BE2C (cell line): ENCODE measurements around the gene NDUFS6.

Experiments
- DNase-seq: peaks from one replicate; pipeline ENCODE4 v3.0.0-alpha.2; 2020
- H3K27me3 ChIP-seq: fragments of 250-450 bp; sonication (Bioruptor Pico); 2 replicates; pipeline ENCODE4 v1.5.1; 2020; ENCODE audit warnings: mild to moderate bottlenecking
- H3K36me3 ChIP-seq: fragments of 250-450 bp; sonication (Bioruptor Pico); 2 replicates; pipeline ENCODE4 v1.5.1; 2020; ENCODE audit warnings: mild to moderate bottlenecking
- H3K4me1 ChIP-seq: fragments of 250-450 bp; sonication (Bioruptor Pico); 2 replicates; pipeline ENCODE4 v1.5.1; 2020
- H3K4me3 ChIP-seq: 2 replicates; pipeline ENCODE4 v1.5.1; 2011; ENCODE audit warnings: low read depth, low read length
- H3K9me3 ChIP-seq: fragments of 250-450 bp; sonication (Bioruptor Pico); 2 replicates; pipeline ENCODE4 v1.5.1; 2020
- TF ChIP-seq, protein P1 (sequence below): IDR thresholded peaks from 2 replicates; pipeline ENCODE4 v1.5.1; 2012; ENCODE audit warnings: mild to moderate bottlenecking, low read depth, low read length

NDUFS6 gene

DNA sequence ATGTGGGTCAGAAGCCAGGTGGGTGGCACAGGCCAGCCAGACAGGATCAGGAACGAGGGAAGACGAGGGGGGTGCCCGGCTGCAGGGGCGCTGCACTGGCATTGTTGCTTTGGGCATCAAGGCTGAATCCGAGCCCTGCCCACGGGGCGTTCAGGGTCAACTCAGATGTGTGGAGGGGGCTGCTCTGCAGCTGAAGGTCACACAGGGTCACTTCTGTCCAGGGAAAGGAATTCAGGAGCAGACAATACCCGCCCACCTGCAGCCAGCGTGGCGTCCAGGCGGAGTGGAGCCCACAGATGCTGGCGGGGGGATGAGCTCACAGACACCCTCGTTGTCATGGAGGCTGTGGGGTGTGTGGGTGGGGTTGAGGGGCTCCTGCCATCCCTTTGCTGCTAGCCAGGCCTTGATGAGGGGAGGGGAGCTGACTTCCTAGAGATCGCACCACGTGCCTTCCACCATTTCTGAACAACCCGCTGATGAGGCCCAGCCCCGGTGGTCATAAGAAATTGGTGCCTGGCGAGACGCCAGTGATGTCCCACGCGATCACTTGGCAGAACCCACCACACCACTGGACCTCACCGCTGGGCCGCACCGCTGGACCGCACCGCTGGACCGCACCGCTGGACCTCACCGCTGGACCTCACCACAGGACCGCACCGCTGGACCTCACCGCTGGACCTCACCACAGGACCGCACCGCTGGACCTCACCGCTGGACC is 32.8 kb upstream of the NDUFS6 start:
- no peak for DNase-seq
- no peak overlapping the region for H3K4me3 ChIP-seq
- H3K36me3 ChIP-seq = no peaks in the 10 kb centered on the region
- H3K4me1 ChIP-seq = no peaks in the 10 kb centered on the region
- H3K9me3 ChIP-seq = no peaks in the 10 kb centered on the region
- TF ChIP-seq, protein P1, sequence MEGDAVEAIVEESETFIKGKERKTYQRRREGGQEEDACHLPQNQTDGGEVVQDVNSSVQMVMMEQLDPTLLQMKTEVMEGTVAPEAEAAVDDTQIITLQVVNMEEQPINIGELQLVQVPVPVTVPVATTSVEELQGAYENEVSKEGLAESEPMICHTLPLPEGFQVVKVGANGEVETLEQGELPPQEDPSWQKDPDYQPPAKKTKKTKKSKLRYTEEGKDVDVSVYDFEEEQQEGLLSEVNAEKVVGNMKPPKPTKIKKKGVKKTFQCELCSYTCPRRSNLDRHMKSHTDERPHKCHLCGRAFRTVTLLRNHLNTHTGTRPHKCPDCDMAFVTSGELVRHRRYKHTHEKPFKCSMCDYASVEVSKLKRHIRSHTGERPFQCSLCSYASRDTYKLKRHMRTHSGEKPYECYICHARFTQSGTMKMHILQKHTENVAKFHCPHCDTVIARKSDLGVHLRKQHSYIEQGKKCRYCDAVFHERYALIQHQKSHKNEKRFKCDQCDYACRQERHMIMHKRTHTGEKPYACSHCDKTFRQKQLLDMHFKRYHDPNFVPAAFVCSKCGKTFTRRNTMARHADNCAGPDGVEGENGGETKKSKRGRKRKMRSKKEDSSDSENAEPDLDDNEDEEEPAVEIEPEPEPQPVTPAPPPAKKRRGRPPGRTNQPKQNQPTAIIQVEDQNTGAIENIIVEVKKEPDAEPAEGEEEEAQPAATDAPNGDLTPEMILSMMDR = no peak
- peaks cover 18% of the 10 kb centered on the region for H3K27me3 ChIP-seq

DNA sequence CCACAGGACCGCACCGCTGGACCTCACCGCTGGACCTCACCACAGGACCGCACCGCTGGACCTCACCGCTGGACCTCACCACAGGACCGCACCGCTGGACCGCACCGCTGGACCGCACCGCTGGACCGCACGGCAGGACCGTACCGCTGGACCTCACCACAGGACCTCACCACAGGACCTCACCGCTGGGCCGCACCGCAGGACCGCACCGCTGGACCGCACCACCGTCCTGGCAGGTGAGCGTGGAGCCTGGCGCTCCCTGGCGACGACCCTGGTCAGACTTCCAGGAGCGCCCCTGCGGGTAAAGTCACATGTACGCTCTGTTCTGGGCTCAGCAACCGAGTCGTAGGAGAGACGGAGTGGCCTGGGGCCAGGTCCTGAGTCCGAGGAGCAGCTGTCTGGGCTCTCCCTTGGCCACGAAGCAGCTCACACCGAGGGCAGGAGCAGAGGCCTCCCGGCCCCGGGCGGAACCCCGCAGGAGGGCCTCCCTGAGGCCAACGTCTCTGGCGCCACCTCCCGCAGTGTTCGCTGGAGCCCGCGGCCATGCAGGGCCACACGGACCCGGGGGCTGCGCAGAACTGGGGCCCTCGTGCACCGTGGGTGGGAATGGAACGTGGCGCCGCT is 32.1 kb upstream of the NDUFS6 start:
- DNase-seq = no peak
- TF ChIP-seq, protein P1 = no peak
- Histone ChIP-seq H3K4me3 (no peak overlapping the region), H3K36me3 (no peaks in the 10 kb centered on the region), H3K4me1 (no peaks in the 10 kb centered on the region), H3K9me3 (no peaks in the 10 kb centered on the region), H3K27me3 (peaks cover 13% of the 10 kb centered on the region)

DNA sequence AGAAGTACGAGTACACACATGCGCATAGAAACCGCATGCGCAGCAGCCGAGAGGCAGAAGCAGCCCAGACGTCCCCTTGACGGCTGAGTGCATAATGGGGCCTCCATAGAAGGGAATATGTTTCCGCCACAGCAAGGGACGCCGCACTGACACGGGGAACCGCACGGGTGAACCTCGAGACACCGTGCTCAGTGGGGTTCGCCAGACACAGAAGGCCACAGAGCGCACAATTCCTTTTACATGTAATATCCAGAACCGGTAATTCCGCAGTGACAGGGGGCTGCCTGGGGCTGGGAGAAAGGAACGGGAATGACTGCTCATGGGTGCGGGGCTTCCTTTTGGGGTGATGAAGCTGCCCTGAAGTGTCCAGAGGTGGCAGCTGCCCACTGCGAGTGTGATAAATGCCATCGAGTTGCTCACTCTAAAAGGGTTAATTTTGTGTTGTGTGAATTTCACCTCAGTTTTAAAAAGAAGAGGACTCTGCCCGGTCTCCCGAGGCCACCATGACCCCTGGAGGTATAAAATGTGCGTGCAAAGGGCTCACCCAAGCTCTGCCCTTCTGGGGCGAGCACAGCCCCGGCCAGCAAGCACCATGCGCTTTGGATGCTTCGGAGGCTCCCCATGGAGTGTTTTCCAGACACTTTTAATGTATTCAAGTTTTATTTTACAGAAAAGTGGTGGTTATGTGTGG is 31.3 kb upstream of the NDUFS6 start:
- DNase-seq = no peak
- Histone ChIP-seq H3K4me3 (no peak overlapping the region), H3K9me3 (no peaks in the 10 kb centered on the region), H3K27me3 (peaks cover 10% of the 10 kb centered on the region), H3K4me1 (no peaks in the 10 kb centered on the region), H3K36me3 (no peaks in the 10 kb centered on the region)
- TF ChIP-seq, protein P1 = no peak

DNA sequence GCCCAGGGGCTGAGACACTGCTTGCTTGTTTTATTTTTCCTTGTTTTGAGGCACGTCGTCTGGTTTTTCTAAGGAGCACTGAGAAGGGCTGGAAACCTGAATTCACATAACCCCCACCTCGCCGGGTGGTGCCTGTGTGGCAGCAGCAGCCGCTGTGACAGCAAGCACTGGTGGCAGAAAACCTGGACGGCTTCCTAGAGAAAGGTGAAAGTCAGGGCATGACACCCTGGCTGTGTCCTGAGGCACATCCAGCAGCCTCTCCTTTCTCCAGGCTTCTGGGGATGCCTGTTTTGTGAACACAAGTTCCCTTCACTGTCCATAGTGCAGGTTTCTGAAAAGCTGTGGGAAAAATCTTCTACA is 30.8 kb upstream of the NDUFS6 start:
- Histone ChIP-seq H3K4me3 (no peak overlapping the region), H3K9me3 (no peaks in the 10 kb centered on the region), H3K27me3 (peaks cover 7% of the 10 kb centered on the region), H3K36me3 (no peaks in the 10 kb centered on the region), H3K4me1 (no peaks in the 10 kb centered on the region)
- TF ChIP-seq, protein P1 = no peak
- no peak for DNase-seq

DNA sequence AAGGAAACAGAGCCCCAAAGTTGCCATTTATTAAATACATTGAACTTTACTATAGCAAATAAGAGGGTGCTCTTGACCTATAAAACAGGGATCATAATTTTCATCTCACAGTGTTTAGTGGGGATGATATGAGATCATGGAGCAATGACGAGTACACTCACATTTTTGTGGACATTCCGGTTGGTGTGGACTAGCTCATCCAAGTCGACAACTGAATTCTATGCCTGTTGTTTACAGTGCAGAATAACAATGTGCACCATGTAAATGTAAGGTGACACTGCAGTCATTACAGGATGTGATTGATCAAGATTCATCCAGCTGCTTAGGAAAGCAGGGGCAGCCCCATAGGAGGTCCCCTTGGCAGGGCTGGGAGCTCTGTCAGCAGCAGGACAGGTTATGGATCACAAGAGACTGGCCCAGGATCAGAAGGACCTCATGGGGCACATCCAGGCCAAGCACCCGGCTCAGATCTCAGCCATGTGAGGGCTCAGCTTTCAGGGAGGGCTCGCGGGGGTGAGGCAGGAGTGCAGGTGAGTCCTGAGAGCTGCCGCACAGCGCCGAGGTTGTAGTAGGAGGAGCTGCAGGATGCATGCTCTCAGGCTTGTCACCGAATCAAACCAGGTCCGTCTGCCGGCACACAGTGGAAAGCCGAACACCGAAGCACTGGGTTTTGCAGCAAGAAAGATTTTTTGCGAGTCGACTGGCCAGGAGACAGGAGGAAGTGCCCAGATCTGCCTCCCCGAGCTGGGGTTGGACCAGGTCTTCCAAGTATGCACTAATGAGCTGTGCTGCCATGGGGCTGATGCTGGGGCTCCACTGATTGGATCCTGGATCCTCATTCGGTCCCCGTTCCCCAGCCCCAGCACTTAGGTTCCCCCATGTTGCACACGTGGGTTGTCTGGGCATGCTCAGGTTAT is 29.8 kb upstream of the NDUFS6 start:
- Histone ChIP-seq H3K9me3 (no peaks in the 10 kb centered on the region), H3K4me1 (no peaks in the 10 kb centered on the region), H3K4me3 (no peak overlapping the region), H3K27me3 (peaks cover 7% of the 10 kb centered on the region), H3K36me3 (no peaks in the 10 kb centered on the region)
- DNase-seq = no peak
- TF ChIP-seq, protein P1 = no peak
